ENCODE data around the gene HECW1. TPM values are rescaled to one million over a fixed set of nuclear protein-coding genes. Genes with fewer than 3 reads are reported as not detected.

The HECW1 gene
- total RNA-seq, 4 donors from 2014 or later, result 1.2 to 3.9 (median 2.0) TPM

DNA sequence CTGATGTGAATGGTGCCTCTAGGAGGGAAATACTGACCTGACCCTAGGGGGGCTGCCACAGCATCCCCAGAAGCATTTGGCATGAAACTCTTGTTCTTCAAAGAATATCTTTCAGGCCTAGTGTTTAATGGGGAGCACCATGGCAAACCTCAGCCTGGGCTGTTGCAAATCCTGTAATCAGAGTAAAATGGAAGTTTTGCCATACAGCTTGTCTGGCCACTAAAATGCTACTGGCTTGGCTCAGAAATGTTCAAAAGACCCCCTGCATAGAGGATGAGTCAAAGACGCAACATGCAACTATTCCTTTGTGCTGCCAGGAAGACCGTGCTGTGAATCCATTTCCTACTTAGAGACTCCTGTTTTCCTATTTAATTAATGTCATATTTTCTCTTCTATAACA, 26.7 kb downstream of the HECW1 start:
- Histone ChIP-seq H3K4me3 (no peak overlapping the region), H3K36me3 (no peaks in the 10 kb centered on the region), H3K9me3 (no peaks in the 10 kb centered on the region), H3K27me3 (no peaks in the 10 kb centered on the region), H3K27ac (no peak overlapping the region), H3K4me1 (no peaks in the 10 kb centered on the region)
- no peak for TF ChIP-seq POLR2A (IDR thresholded peaks at IDR 0.05)
- TF ChIP-seq, protein P1, sequence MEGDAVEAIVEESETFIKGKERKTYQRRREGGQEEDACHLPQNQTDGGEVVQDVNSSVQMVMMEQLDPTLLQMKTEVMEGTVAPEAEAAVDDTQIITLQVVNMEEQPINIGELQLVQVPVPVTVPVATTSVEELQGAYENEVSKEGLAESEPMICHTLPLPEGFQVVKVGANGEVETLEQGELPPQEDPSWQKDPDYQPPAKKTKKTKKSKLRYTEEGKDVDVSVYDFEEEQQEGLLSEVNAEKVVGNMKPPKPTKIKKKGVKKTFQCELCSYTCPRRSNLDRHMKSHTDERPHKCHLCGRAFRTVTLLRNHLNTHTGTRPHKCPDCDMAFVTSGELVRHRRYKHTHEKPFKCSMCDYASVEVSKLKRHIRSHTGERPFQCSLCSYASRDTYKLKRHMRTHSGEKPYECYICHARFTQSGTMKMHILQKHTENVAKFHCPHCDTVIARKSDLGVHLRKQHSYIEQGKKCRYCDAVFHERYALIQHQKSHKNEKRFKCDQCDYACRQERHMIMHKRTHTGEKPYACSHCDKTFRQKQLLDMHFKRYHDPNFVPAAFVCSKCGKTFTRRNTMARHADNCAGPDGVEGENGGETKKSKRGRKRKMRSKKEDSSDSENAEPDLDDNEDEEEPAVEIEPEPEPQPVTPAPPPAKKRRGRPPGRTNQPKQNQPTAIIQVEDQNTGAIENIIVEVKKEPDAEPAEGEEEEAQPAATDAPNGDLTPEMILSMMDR (IDR thresholded peaks at IDR 0.05 in 4 of 5, conservative IDR thresholded peaks at IDR 0.05 in 1 of 5), result no peak
- in situ Hi-C loops (cut with MboI; ENCODE audit: low sequenced_read_pairs in 4 of 4) (no loop called here), intact Hi-C loops (cut with DNase I; ENCODE audit: low total_unique reads) (no loop called here)
- ATAC-seq (no peak), DNase-seq (no peak)

DNA sequence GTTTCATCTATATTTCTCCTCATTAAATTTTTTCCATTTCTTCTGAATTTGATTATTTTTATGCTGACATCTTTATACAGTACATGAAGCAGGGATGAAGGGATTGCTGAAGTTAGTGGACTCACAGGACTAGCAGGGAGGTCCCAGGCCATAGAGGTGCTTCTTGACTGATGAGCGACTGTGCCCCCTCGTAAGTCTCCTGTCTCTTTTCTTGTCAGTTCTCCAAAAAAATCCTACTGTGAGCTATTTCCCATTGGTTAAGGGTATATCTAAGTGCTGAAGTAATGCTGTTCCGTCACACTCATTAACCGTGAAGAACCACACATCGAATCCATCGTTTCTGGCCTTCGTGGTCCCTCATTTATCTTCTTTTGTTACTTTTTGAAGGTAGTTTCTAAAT, 27.7 kb downstream of the HECW1 start:
- TF ChIP-seq, protein P1 (IDR thresholded peaks at IDR 0.05 in 4 of 5, conservative IDR thresholded peaks at IDR 0.05 in 1 of 5), result no peak
- intact Hi-C loops (cut with DNase I; ENCODE audit: low total_unique reads) (no loop called here), in situ Hi-C loops (cut with MboI; ENCODE audit: low sequenced_read_pairs in 4 of 4) (no loop called here)
- H3K4me3 ChIP-seq, result no peak overlapping the region
- DNase-seq, result no peak
- ATAC-seq, result no peak
- H3K36me3 ChIP-seq, result no peaks in the 10 kb centered on the region
- no peak overlapping the region for H3K27ac ChIP-seq
- H3K27me3 ChIP-seq, result no peaks in the 10 kb centered on the region
- H3K9me3 ChIP-seq, result no peaks in the 10 kb centered on the region
- no peaks in the 10 kb centered on the region for H3K4me1 ChIP-seq

DNA sequence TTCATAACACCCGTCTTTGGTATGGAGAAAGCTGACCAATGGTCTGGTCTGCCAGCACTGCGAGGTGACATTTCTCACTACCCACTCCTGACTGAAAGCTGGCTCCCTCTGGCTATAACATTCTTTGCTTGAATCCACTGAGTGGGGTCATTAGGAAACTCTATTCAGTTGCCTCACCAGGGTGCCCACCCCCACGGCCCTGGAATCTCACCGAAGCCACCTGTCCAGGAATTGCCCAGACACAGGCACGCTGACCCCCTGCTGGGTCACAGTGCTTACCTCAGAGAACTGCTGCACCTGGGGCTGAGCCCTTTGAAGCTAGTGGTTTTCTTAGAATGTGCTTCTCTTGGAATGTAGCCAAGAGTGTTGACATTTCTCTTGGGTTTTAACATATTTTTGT, 28.6 kb downstream of the HECW1 start:
- H3K36me3 ChIP-seq, result no peaks in the 10 kb centered on the region
- intact Hi-C loops (cut with DNase I; ENCODE audit: low total_unique reads), result no loop called here
- H3K27me3 ChIP-seq, result no peaks in the 10 kb centered on the region
- TF ChIP-seq POLR2A (IDR thresholded peaks at IDR 0.05), result no peak
- TF ChIP-seq, protein P1 (IDR thresholded peaks at IDR 0.05 in 4 of 5, conservative IDR thresholded peaks at IDR 0.05 in 1 of 5), result no peak
- no peak for DNase-seq
- no peaks in the 10 kb centered on the region for H3K9me3 ChIP-seq
- in situ Hi-C loops (cut with MboI; ENCODE audit: low sequenced_read_pairs in 4 of 4), result no loop called here
- no peak for ATAC-seq
- H3K4me3 ChIP-seq, result no peak overlapping the region
- H3K4me1 ChIP-seq, result no peaks in the 10 kb centered on the region
- no peak overlapping the region for H3K27ac ChIP-seq

- DNase-seq (no peak), ATAC-seq (no peak)
- TF ChIP-seq POLR2A (IDR thresholded peaks at IDR 0.05), result no peak
- TF ChIP-seq, protein P1 (IDR thresholded peaks at IDR 0.05 in 4 of 5, conservative IDR thresholded peaks at IDR 0.05 in 1 of 5), result no peak
- Histone ChIP-seq H3K4me1 (no peaks in the 10 kb centered on the region), H3K4me3 (no peak overlapping the region), H3K27ac (no peak overlapping the region), H3K27me3 (no peaks in the 10 kb centered on the region), H3K36me3 (no peaks in the 10 kb centered on the region), H3K9me3 (no peaks in the 10 kb centered on the region)
- in situ Hi-C loops (cut with MboI; ENCODE audit: low sequenced_read_pairs in 4 of 4) (no loop called here), intact Hi-C loops (cut with DNase I; ENCODE audit: low total_unique reads) (no loop called here)
These were observed 30.3 kb downstream of the HECW1 start for GRCh38 chr7:43142703-43143102.

- Histone ChIP-seq H3K4me1 (no peaks in the 10 kb centered on the region), H3K27ac (no peak overlapping the region), H3K9me3 (no peaks in the 10 kb centered on the region), H3K4me3 (no peak overlapping the region), H3K36me3 (no peaks in the 10 kb centered on the region), H3K27me3 (no peaks in the 10 kb centered on the region)
- TF ChIP-seq, protein P1 (IDR thresholded peaks at IDR 0.05 in 4 of 5, conservative IDR thresholded peaks at IDR 0.05 in 1 of 5), result no peak
- TF ChIP-seq POLR2A (IDR thresholded peaks at IDR 0.05), result no peak
- in situ Hi-C loops (cut with MboI; ENCODE audit: low sequenced_read_pairs in 4 of 4) (no loop called here), intact Hi-C loops (cut with DNase I; ENCODE audit: low total_unique reads) (no loop called here)
- no peak for ATAC-seq
- no peak for DNase-seq
These were observed 31.6 kb downstream of the HECW1 start for GRCh38 chr7:43143918-43144589.
